ENCODE measurements around the gene ARV1. TPM values are rescaled to one million over a fixed set of nuclear protein-coding genes. Genes with fewer than 3 reads are reported as not detected.
"Not testable (repeated sequence)": the region's sequence is repeated elsewhere in the genome, so short reads cannot be mapped to it uniquely, and the experiment has no call there.

Gene ARV1
- total RNA-seq, 2 donors from 2014 or later = 10.6 to 15.5 TPM

GRCh38 chr1:230966358-230966873 lies 12.5 kb upstream of the ARV1 start:
- Mint-ChIP-seq H3K9me3 (no peaks in the 10 kb centered on the region), H3K36me3 (peaks cover 0 to 2% of the 10 kb centered on the region in 2 donors), H3K27ac (no peak overlapping the region)
- no peak for ATAC-seq
- no peak for DNase-seq (ENCODE audit: low spot score in 2 of 2)

DNA sequence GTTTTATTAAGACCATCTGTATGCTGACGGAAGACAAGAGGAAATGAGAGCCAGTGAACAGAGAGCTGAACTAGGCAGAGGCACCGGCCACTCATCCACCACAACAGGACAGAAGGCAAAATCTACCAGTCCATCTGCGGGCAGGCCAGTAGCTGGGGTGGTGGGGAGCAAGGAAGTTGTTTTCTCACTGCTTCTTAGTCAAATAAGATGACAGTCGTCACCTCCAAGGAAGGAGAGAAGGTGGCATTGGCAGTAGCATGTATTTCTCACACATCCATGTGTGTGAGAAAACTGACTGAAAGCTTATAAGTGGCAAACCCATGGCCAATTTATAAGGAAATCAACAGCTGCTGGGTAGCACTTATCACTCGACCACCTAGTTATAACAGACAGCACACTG lies 8.5 kb upstream of the ARV1 start:
- ATAC-seq = no peak
- Mint-ChIP-seq H3K9me3 (no peaks in the 10 kb centered on the region), H3K27ac (no peak overlapping the region), H3K36me3 (peaks cover 0 to 4% of the 10 kb centered on the region in 2 donors)
- DNase-seq (ENCODE audit: low spot score in 2 of 2) = no peak

- no peak for ATAC-seq
- DNase-seq (ENCODE audit: low spot score in 2 of 2) = no peak
- Mint-ChIP-seq H3K9me3 (no peaks in the 10 kb centered on the region), H3K27ac (no peak overlapping the region), H3K36me3 (peaks cover 0 to 12% of the 10 kb centered on the region in 2 donors)
Measured at GRCh38 chr1:230971771-230972170, 7.1 kb upstream of the ARV1 start.

- Mint-ChIP-seq H3K27ac (peak overlapping the region; percentile 74 to 81), H3K36me3 (peaks cover 7 to 19% of the 10 kb centered on the region in 2 donors), H3K9me3 (no peaks in the 10 kb centered on the region)
- DNase-seq (ENCODE audit: low spot score in 2 of 2) (peak; percentile 35 to 63), ATAC-seq (peak; percentile 83 to 91)
Measured at GRCh38 chr1:230972855-230973271, 6.0 kb upstream of the ARV1 start.

- Mint-ChIP-seq H3K9me3 (no peaks in the 10 kb centered on the region), H3K36me3 (peaks cover 7 to 30% of the 10 kb centered on the region in 2 donors), H3K27ac (peak overlapping the region in 1 of 2 donors; percentile 95)
- ATAC-seq = no peak
- DNase-seq (ENCODE audit: low spot score in 2 of 2) = no peak
Measured at GRCh38 chr1:230975636-230976035, 3.3 kb upstream of the ARV1 start.

- no peaks in the 10 kb centered on the region for H3K9me3 Mint-ChIP-seq
- peaks cover 7 to 30% of the 10 kb centered on the region in 2 donors for H3K36me3 Mint-ChIP-seq
- ATAC-seq (no peak), DNase-seq (ENCODE audit: low spot score in 2 of 2) (no peak)
- H3K27ac Mint-ChIP-seq = peak overlapping the region in 1 of 2 donors; percentile 95
Measured at GRCh38 chr1:230976360-230976759, 2.5 kb upstream of the ARV1 start.

GRCh38 chr1:230976825-230977747 lies 1.8 kb upstream of the ARV1 start:
- Mint-ChIP-seq H3K27ac (peak overlapping the region; percentile 95), H3K9me3 (no peaks in the 10 kb centered on the region), H3K36me3 (peaks cover 7 to 30% of the 10 kb centered on the region in 2 donors)
- DNase-seq (ENCODE audit: low spot score in 2 of 2) (no peak), ATAC-seq (peak in 1 of 2 donors; percentile 20)

GRCh38 chr1:230977761-230978490 lies 968 bp upstream of the ARV1 start:
- no peak for ATAC-seq
- no peaks in the 10 kb centered on the region for H3K9me3 Mint-ChIP-seq
- DNase-seq (ENCODE audit: low spot score in 2 of 2) = peak in 1 of 2 donors; percentile 30
- peak overlapping the region; percentile 95 for H3K27ac Mint-ChIP-seq
- H3K36me3 Mint-ChIP-seq = peaks cover 7 to 30% of the 10 kb centered on the region in 2 donors

- ATAC-seq = no peak
- Mint-ChIP-seq H3K9me3 (no peaks in the 10 kb centered on the region), H3K36me3 (peaks cover 7 to 26% of the 10 kb centered on the region in 2 donors), H3K27ac (peak overlapping the region in 1 of 2 donors; percentile 85)
- no peak for DNase-seq (ENCODE audit: low spot score in 2 of 2)
Measured at GRCh38 chr1:230979389-230979716, 459 bp downstream of the ARV1 start.

DNA sequence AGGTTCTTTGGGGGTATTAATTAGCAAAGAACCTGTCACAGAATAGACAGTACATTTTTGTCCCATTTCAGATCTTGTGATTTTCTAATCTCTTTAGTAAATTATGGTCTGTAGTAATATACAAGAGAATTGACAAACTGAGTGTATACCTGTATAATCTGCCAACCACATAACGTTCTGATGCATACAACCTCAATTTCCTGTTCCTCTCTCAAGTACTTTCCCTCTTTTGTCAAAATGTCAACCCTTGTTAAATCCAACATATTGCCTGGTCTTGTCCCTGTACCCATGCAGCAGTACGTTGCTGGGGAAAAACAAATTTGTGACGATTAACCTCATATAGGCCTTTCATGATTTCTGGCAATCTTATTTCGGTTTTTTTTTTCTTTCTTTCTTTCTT lies 1.1 kb downstream of the ARV1 start:
- H3K36me3 Mint-ChIP-seq = peaks cover 7 to 26% of the 10 kb centered on the region in 2 donors
- H3K27ac Mint-ChIP-seq = peak overlapping the region in 1 of 2 donors; percentile 74
- DNase-seq (ENCODE audit: low spot score in 2 of 2) = no peak
- H3K9me3 Mint-ChIP-seq = no peaks in the 10 kb centered on the region
- ATAC-seq = no peak

DNA sequence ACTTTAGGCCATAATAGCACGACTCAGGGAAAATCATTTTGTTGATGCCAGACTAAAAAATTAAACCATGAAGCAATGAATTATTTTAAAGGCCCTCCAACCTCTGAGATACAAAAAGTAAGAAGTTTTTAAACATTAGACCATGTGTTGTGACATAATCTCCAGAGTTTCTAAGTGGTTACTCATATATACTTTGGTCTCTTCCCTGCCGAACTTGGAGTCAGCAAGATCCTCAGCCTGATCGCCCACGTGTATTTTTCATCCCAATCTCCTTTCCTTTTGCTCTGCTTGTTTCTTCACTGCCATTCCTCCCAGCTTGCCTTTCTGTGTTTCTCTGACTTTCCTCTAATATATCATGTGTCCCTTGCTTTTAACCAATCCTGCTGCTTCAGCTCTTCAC lies 3.8 kb downstream of the ARV1 start:
- no peak for ATAC-seq
- no peaks in the 10 kb centered on the region for H3K9me3 Mint-ChIP-seq
- H3K36me3 Mint-ChIP-seq = peaks cover 2 to 12% of the 10 kb centered on the region in 2 donors

GRCh38 chr1:230983811-230984210 lies 4.9 kb downstream of the ARV1 start:
- Mint-ChIP-seq H3K36me3 (peaks cover 0 to 7% of the 10 kb centered on the region in 2 donors), H3K9me3 (no peaks in the 10 kb centered on the region), H3K27ac (no peak overlapping the region)
- DNase-seq (ENCODE audit: low spot score in 2 of 2) = no peak
- ATAC-seq = no peak

More for the DNA sequence above, 3.8 kb downstream of the ARV1 start:
- no peak overlapping the region for H3K27ac Mint-ChIP-seq
- no peak for DNase-seq (ENCODE audit: low spot score in 2 of 2)

DNA sequence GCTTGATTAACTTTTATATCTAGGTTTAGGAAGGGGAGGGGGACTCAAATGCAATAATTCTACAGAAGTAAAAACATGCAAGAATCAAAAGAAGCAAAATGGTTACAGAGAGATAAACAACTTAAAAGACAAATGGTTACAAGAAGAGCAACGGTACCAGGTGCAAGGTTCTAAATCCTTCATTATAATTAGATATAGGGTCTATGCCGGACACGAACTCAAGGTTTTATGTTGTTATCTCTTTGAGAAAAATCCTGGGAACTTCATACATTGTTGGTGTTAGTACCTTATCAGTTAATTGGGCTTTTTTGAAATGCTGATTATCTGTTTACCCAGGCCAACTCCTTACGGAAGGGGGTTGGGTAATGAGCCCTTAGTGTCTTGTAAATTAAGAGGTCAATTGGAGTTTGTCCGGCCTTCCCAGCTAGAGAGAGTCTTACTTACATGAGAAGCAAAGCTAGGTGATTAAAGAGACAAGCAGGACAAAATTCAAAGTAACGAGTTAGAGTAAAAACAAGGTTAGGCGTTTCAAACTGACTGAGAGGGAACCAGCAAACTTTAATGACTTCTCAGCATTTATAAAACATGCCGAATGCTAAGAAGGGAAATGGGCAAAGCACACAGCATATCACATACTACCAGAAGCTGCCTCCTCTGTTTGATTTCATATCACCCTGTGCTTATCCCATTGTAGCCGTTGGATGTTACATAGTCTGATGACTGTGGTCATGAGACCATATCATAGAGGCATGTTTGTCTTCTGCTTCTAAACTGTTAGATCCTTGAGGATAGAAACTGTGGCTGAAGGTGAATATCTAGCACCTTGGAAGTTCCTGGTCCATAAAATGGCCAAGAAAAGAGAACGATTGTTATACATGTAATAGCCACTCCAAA lies 6.0 kb downstream of the ARV1 start:
- H3K27ac Mint-ChIP-seq; H3K36me3 Mint-ChIP-seq; ATAC-seq; DNase-seq (ENCODE audit: low spot score in 2 of 2); H3K9me3 Mint-ChIP-seq: not testable (repeated sequence)

DNA sequence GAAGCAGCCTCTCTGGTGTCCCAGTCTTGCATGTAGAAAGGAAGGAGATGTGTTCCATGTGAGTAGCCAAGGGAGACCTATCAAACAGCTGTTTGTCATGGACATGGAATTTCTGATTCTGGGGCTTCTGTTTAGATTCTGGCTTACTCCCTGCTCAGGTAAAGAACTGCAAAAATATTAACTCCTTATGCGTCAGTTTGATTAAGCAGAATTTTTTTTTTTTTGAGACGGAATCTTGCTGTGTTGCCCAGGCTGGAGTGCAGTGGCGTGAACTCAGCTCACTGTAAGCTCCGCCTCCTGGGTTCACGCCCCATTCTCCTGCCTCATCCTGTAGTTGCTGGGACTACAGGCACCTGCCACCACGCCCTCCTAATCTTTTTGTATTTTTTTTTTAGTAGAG lies 6.8 kb downstream of the ARV1 start:
- DNase-seq (ENCODE audit: low spot score in 2 of 2) = no peak
- no peaks in the 10 kb centered on the region for H3K9me3 Mint-ChIP-seq
- peaks cover 0 to 4% of the 10 kb centered on the region in 2 donors for H3K36me3 Mint-ChIP-seq
- ATAC-seq = no peak
- peak overlapping the region in 1 of 2 donors; percentile 38 for H3K27ac Mint-ChIP-seq

GRCh38 chr1:230986976-230987375 lies 8.1 kb downstream of the ARV1 start:
- no peaks in the 10 kb centered on the region for H3K9me3 Mint-ChIP-seq
- DNase-seq (ENCODE audit: low spot score in 2 of 2) (no peak), ATAC-seq (no peak)
- H3K27ac Mint-ChIP-seq = no peak overlapping the region
- peaks cover 3 to 15% of the 10 kb centered on the region in 2 donors for H3K36me3 Mint-ChIP-seq

DNA sequence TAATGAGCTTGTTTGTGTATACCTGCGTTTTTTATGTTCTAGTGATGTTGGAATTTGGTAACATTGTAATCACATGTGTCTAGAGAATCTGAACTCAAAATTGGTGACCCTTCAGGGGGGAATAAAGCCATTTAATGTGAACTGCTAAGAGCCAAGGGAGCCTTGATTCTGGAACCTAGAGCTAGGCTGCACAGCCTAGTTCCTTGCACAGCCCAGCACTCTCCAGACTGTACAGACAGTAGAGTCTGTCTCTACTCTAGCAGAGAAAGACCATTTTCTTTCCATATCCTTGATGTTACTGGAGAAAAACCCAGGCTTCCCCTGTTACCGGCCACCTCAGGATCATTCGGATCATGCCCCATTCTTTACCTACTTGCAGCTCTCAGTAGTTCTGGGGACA lies 8.6 kb downstream of the ARV1 start:
- H3K27ac Mint-ChIP-seq = no peak overlapping the region
- DNase-seq (ENCODE audit: low spot score in 2 of 2) (no peak), ATAC-seq (no peak)
- H3K36me3 Mint-ChIP-seq = peaks cover 7 to 19% of the 10 kb centered on the region in 2 donors
- H3K9me3 Mint-ChIP-seq = no peaks in the 10 kb centered on the region

Data from activated naive CD4-positive, alpha-beta T cell treated with anti-CD3 and anti-CD28 coated beads, Interleukin-2, amount 50 U/mL, for 72 hours (primary cell).